Effector CD8-positive, alpha-beta T cell (primary cell): Measurements from ENCODE around the gene NPTX1.

Source experiments
- DNase-seq: peaks from one replicate; lab custom pipeline; 2025; lab: John Stamatoyannopoulos, UW

The NPTX1 gene

DNA sequence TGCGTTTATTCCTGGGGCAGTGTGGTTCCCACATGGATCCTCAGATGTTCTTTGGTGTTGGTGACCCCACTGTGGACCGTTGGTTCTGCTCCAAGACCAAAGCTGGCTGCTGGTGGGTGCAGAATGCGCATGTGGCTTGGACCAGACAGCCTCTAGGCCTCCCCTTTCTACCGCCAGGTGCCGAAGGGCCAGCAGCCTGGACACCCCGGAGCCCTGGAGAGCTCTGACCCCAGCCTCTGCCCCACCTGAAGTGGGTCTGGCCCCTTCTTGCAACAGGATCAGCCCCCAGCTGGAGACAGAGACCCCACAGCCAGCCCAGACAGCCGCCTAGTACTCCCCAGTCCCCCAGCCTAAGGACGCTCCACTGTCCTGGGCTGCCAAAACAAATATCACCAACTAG, 18.4 kb downstream of the NPTX1 start:
- no peak for DNase-seq

GRCh38 chr17:80457236-80457856, 19.1 kb downstream of the NPTX1 start:
- DNase-seq: no peak

GRCh38 chr17:80456465-80457235, 19.8 kb downstream of the NPTX1 start:
- DNase-seq: no peak

GRCh38 chr17:80455784-80456183, 20.6 kb downstream of the NPTX1 start:
- no peak for DNase-seq

- DNase-seq: peak; percentile 38
Observed at GRCh38 chr17:80455336-80455710, 21.1 kb downstream of the NPTX1 start.

GRCh38 chr17:80454557-80455335, 21.7 kb downstream of the NPTX1 start:
- DNase-seq: peak; percentile 88

DNA sequence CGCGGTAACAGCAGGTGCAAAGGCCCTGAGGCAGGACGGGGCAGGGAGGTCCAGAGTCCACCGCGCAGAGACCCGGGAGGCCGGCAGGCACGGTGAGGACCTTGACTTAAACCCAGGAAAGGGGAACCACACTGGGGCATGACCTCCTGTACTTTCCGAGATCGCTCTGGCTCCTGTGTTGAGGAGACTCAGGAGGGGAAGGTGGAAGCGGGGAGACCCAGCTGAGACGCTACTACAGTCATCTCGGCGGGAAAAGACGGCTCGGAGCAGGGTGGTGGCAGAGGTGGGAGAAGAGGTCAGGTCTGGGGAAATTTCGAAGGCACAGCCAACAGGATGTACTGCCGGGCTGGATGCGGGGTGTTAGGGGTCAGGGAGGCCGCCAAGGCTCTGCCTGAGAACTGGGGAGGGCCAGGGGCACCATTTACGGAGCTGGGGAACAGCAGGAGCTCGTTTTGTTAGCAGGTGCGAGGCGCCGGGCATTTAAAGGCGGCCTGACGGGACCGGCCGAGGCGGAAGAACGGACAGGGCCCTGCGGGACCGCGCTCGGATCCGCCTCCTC, 22.3 kb downstream of the NPTX1 start:
- no peak for DNase-seq

DNA sequence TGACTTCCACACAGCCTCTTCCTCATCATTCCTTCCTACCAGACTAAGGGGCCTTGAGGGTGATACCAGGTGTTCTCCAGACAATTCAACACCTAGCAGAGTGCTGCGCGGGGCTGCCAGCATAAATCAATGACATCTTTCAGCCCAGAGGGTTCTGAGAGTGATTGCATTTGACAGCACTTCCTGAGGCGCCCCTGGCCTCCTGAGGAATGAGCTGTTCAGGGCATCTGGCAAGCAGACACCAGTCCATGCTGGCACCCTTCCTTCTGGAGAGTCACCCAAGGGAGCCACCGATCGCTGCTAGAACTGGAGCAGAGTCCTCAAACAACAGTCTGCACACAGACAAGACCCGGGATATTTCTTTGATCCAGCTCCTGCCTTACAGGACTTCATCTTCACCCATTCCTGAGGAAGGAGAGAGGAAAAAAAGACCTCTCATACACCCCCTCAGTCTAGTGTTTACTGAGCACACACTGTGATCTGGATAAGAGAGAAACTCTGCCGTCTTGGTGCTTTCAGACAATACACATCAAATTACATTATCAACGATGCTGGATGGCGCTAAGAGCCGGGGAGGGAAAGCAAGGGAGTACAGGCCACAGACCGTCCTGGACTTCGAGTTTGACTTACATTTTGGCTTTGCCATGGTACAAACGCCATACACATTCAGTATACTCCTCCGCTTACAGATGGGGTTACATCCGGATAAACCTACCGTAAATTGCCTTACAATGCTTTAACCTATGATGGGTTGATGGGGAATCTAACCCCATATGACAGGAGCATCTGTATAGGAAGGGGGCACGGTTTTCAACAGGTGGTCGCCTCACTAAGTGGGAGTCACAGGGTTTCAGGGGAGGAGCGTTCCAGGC, 23.0 kb downstream of the NPTX1 start:
- DNase-seq: no peak

DNA sequence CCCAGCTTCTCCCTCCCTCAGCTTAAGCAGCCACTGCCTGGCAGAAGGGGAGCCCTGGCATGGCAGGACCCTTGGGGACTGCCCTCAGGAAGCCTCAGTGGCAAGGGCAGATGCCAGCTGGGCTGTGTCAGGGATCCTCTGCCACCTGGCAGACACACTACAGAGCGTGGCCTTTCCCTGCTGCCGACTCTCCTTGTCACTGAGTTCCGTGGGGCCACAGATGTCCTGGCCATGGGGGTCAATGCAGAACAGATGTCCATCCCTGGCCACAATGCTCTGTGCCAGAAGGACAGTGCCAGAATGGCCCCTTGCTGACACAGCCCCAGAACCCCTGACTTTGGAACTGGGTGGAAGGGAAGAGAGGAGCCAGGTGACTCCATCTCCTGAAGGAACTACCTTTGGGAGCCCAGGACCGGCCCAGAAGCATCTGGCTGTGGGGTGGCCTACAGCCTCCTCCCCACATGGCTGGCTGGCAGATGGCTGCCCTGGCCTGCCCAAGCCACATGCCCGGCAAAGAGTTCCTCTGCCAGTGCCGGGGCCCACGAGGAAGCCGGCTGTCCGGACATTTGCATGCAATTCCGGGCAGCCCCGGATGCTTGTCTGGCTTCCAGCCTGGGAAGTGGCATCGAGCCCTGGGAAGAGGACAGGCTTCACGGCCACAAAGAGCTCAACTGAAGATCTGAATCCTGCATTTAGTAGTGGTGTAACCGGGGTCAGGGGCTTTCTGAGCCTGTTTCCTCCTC, 24.1 kb downstream of the NPTX1 start:
- no peak for DNase-seq

DNA sequence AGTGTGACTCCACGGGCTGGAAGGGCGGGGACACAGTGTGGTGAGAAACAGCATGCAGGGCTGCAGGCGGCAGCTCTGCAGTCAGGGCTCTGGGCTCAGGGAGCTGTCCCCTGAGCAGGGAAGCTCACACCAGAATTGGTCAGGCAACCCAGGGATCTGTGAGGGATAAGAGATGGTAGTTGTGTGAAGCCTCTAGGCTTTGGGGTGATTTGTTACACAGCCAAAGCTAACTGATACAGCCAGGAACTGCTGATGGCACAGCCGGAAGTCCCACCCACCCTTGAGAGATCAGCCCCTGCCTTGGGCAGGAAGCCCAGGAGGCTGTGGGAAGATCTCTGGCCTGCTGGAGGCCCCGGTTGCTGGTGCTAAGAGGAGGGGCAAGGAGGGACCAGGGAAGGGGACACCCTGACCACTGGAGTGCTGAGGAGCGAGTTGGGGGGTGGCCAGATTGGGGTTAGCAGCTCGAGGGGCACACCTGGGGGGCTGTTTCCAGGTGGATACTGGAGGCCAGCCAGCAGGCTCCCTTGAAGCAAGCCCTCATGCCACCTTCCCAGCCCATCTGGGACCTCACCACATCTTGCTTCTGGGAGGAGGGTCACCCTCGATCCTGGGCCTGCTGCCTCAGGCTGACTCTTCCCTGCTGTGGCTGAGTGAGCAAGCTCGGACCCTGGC, 25.2 kb downstream of the NPTX1 start:
- no peak for DNase-seq

DNA sequence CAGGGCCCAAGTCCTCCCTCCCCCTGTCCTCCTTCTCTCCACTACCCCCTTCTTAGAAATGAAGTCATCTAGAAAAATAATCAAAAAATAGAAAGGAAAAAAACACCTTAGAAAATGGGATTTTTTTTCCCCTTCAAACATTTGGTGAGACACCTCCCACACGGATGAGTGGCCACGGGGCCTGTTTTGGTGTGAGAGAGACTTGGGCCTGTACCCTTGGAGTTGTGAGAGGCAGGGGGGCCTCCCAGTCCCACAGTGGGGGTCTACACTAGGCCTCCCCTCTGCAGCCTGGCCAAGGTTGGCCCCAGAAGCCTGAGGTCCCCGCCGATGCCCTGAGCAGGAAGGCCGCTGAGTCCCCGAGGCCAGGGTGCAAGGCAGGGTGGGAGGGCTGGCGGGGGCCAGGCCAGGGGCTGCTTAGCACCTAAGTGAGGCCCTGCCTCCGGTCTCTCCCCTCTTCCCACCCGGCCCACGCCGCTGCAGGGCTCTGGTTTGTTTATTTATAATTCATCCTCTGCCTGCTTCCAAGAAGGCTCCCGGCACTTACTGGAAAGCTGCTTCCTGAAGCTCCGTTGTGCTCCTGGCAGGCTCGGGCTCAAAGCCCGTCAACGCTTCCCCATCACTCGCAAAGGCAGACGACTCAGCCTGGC, 26.4 kb downstream of the NPTX1 start:
- DNase-seq: no peak

GRCh38 chr17:80449194-80449929, 27.0 kb downstream of the NPTX1 start:
- no peak for DNase-seq

DNA sequence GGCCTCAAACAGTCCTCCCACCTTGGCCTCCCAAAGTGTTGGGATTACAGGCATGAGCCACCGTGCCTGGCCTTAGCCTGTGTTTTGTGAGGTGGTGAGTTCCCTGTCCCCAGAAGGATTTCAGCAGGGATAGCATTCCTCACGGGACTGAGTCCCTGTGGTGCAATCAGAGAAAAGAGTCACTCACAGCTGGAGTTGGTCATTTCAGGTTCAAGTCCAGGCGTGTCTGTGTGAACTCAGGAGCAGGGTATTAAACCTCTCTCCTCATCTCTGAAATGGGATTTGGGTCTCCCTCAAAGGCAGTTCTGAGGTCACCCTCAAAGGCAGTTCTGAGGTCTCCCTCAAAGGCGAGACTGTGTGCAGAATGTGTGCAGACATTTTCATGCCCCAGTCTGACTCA, 28.6 kb downstream of the NPTX1 start:
- DNase-seq: no peak

DNA sequence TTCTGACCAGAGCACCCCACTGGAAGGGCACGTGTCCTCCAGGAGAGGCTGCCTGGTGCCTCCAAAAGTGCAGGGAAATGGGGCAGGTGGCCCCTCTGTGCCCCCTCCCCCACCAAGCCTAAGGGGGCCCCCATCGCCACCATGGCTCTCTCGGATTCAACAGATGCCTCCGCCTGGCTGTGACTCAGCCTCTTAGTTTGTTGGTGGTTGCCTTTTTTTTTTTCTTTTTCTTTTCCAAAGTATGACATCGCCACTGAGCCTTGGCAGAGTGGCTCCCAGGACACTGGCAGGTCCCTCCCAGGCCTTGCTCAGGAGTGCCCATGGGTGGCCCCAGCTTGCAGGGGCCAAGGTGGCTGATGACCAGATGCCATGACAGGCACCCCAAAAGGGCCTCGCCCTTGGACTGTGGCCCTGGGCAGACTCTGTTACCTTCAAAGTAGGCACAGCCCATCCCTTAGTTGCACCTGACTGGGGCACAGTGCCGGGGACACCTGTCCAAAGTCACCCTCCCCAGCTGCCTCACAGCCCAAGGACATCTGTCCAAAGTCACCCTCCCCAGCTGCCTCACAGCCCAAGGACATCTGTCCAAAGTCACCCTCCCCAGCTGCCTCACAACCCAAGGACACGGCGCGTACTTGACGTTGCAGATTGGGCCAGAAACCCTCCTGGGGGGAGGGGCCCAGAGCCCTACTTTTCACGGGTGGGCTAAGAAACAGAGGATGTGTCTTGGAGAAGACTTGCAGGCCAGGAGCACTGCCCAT, 29.6 kb downstream of the NPTX1 start:
- no peak for DNase-seq

DNA sequence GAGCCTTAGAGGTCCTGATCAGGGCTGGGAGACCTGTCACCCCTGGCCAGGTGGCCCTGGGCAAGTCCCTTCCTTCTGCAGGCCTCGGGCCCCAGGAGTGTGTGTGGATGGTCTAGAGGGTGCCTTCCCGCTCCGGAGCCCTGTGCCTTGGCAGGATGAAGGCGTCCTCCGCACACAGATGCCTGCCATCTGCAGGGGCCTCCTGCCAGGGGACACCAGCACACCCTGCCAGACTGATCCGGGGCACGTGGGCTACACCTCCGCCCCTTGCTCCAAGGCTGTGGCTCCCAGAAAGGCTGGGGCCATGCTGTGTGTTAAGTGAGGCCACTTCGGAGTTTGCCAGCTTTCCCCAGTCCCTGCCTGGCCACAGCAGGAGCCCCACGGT, 30.7 kb downstream of the NPTX1 start:
- no peak for DNase-seq

GRCh38 chr17:80445007-80445725, 31.2 kb downstream of the NPTX1 start:
- no peak for DNase-seq

DNA sequence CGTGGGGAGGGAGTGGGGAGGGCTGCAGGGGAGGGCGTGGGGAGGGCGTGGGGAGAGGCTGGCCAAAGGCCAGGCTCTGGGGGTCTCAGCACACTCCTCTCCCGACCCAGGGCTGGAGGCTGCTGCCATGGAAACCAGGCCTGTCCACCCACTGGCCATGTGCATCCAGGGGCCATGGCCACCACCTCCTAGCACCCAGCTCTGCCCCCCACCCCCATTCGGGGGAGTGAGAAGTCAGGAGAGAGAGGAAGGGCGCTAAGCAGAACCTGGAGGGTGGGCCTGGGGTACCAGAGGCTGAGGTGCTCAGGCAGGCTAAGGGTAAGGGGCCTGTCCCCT, 31.8 kb downstream of the NPTX1 start:
- DNase-seq: no peak
